G401.6 (cell line): Measurements from ENCODE around the gene AWAT1.
"Not testable (repeated sequence)": the region's sequence is repeated elsewhere in the genome, so short reads cannot be mapped to it uniquely, and the experiment has no call there.

Experiments used
- FAIRE-seq: peaks from 2 replicates; lab custom pipeline; 2012; peaks lifted over from hg19 to GRCh38; lab: Jason Lieb, UNC

AWAT1 gene

DNA sequence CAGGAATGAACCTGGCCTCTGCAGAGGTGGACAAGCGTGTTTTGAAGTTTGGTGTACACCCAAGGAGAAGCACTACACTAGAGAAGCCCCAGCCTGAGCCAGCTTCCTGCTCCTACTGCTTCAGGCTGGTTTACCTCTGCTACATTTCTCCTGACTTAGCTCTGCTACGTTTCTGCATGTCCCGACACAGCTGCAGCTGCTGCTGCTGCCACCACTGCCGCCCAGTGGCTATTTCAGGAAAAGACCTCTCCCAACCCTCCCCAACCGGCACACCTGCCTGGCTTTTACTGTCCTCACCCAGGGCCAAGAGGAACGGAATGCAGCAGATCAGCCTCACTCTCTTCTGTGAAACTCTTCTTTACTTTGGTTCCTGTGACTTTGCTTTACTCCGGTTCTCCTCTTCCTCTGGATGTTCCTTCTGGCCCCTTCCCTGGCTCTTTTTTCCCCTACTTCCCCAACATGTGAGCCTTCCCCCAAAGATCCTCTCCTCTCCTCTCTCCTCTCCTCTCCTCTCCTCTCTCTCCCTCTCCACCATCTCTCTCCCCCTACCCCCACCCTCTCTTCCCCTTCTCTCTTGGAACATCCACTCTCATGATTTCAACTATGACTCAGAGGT lies 28.6 kb downstream of the AWAT1 start:
- FAIRE-seq, result peak; percentile 19

DNA sequence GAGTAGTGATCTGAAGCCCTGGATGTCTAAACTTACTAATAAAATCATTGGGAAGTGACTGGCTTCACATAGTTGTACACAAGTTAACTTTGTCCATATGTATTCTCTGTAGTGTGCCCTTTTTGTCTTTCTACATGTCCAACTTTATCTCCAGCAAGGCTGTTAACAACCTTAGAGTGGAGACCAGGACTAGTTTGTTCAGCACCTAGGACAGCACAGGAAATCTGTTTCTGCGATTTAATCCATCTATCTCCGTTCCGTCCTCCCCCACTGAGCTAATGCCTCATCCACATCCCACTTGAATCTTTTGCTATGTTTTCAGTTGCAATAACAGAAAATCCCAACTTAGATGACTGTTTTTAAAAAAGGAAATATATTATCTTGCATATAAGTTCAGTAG lies 30.3 kb downstream of the AWAT1 start:
- FAIRE-seq, result no peak

DNA sequence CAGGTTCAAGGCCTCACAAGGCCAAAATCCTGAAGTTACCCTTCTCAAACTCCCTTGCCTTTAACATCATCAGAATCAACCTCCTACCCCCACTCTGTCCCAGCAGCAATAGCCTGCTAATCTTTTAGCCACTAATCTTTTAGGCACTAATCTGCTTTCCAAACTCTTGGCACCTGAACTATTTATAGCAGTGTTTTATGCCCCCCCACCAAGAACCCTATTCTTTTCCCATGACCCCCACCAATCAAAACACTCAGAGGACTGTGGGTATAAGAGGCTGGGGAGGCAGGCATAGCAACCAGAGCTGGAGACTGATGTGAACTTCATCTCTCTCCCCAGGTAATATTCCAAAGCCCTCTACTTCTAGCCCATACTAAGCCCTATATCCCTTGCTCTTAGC lies 33.6 kb downstream of the AWAT1 start, which contains the start of gene ARR3:
Gene ARR3, plus strand, starts transcription at position 301 of the 400 bp plus-strand sequence. CDS start 1,052 bp downstream, outside the sequence.
- FAIRE-seq, result no peak

DNA sequence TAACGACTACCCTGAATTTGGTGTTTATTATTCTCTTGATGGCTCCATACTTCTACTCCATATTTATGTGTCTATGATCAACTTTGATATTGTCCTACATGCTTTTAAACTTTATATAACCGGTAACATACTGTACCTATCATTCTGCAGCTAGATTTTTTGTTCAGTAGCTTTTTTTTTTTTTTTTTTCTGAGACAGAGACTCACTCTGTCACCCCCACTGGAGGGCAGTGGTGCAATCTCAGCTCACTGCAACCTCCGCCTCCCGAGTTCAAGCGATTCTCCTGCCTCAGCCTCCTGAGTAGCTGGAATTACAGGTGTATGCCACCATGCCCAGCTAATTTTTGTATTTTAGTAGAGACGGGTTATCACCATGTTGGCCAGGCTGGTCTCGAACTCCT lies 39.6 kb downstream of the AWAT1 start:
- FAIRE-seq, result not testable (repeated sequence)

DNA sequence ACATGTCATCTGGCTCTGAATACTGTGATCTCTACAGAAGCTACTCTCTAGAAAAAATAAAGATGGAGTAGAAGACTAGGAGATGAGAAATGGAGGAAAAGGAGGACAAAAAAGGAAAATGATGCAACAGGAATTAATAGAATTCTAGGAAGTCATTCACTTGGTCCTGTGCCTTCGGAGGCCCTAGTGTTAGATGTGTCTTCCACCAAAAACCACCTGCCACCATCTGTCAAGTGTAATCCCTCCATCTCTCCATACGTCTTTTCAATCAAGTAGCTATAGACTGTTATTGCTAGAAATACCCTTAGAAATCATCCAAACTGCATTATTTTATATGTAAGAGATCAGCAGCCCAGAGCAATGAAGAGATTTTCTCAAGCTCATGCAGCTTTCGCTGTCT lies 44.6 kb downstream of the AWAT1 start:
- no peak for FAIRE-seq

DNA sequence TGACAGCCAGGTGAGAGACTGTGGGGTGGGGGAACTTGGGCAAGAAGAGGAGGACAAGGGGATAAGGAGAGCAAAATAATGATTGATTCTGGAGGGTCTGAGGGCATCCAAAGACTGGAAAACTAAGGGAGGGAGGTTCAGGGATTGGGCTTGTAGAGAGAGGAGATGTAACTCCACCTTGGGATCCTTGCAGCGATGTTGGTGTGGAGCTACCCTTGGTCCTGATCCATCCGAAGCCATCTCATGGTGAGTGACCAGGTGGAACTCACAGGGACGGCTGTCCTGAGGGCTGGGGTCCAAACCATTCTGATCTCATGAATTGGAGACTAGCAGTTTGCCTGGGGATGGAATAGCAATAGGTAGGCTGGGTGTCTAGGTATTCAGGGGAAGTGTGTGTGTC lies 46.1 kb downstream of the AWAT1 start:
- FAIRE-seq, result no peak

DNA sequence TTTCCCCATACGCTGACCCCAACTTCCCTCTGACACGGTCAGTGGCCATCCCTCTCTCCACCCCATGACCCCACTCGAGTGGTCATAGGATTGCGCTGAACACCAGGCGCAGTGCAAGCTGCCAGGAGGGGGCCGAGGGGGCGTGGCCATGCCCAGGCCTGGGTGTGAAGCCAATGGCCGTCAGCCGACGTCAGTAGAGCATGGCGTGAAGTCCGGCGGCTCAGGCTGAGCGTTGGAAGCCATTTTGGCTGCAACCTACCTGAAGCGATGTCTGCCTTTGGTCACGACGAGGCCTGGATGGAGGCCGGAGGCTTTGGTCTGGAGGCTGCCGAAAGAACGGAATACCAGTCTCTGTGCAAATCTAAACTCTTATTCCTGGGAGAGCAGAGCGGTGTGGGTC lies 47.5 kb downstream of the AWAT1 start, which contains the start of gene RAB41:
Gene RAB41, plus strand, starts transcription at position 222 of the 400 bp plus-strand sequence. Its CDS starts 46 bp downstream, at position 268.
- no peak for FAIRE-seq

DNA sequence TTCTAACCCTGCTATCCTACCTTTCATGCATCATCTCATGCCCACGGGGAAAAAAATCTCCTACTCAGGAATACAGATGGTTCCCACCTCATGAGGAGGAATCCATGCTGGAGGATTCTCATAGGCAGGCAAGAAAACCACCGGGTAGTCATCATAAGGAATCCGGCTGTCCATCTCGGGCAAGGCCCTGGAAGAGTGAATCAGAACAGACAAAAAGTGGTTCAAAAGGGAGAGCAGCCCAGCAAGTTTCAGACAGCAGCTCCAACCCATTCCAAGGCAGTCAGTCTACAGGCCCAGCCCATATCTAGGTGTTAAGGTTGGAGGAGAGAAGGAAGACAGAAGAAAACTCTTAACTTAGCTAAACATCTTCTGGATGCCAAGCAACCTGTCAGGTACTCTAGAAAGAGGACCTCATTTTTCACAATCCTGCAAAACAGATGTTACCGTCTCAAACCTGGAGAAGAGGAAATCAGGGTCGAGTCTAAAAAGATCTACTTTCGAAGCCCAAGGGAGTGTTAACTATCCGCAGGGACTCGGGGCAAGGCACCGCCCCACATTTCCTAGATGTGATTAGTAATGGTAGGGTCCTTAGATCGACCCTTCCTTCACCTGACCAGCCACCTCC lies 54.8 kb downstream of the AWAT1 start:
- FAIRE-seq, result no peak
